Panc1 (cell line): ENCODE results near the gene POTEC.
"Not testable (repeated sequence)": the region's sequence is repeated elsewhere in the genome, so short reads cannot be mapped to it uniquely, and the experiment has no call there.

Experiments
- POLR2AphosphoS5 ChIP-seq: IDR thresholded peaks from 2 replicates; pipeline ENCODE4 v1.6.1; 2012; ENCODE audit warnings: mild to moderate bottlenecking, low read depth, low read length, moderate library complexity
- REST ChIP-seq, 2 experiments: IDR thresholded peaks; 2 replicates each; pipeline ENCODE4 v1.6.1; 2011 to 2012; ENCODE audit warnings: low read depth in 2 of 2, control low read depth in 1 of 2, low read length in 1 of 2, mild to moderate bottlenecking in 1 of 2, moderate library complexity in 1 of 2; ENCODE audit not compliant: insufficient read depth in 1 of 2
- SIN3A ChIP-seq: IDR thresholded peaks from 2 replicates; pipeline ENCODE4 v1.6.1; 2012; ENCODE audit warnings: low read depth, mild to moderate bottlenecking, low read length, moderate library complexity, borderline replicate concordance; ENCODE audit not compliant: insufficient read depth
- TCF7L2 ChIP-seq: IDR thresholded peaks from 2 replicates; pipeline ENCODE4 v1.6.1; 2011; ENCODE audit warnings: mild to moderate bottlenecking, low read depth, low read length, inconsistent platforms
- TF ChIP-seq, protein P1 (sequence below): fragments of 450-650 bp; IDR thresholded peaks from 2 replicates; pipeline ENCODE4 v1.5.1; 2017; ENCODE audit warnings: mild to moderate bottlenecking

GRCh38 chr18:14559502-14559901 lies 16.1 kb upstream of the POTEC start:
- TF ChIP-seq, protein P1, sequence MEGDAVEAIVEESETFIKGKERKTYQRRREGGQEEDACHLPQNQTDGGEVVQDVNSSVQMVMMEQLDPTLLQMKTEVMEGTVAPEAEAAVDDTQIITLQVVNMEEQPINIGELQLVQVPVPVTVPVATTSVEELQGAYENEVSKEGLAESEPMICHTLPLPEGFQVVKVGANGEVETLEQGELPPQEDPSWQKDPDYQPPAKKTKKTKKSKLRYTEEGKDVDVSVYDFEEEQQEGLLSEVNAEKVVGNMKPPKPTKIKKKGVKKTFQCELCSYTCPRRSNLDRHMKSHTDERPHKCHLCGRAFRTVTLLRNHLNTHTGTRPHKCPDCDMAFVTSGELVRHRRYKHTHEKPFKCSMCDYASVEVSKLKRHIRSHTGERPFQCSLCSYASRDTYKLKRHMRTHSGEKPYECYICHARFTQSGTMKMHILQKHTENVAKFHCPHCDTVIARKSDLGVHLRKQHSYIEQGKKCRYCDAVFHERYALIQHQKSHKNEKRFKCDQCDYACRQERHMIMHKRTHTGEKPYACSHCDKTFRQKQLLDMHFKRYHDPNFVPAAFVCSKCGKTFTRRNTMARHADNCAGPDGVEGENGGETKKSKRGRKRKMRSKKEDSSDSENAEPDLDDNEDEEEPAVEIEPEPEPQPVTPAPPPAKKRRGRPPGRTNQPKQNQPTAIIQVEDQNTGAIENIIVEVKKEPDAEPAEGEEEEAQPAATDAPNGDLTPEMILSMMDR = not testable (repeated sequence)
- not testable (repeated sequence) for TF ChIP-seq POLR2AphosphoS5; TCF7L2; SIN3A; REST (IDR thresholded peaks at IDR 0.05; ENCODE audit: insufficient read depth in 1 of 2, low read depth in 2 of 2, low read length in 1 of 2)
